AML-193 (cell line): ENCODE measurements around the gene NUDT8.
"Not testable (repeated sequence)": the region's sequence is repeated elsewhere in the genome, so short reads cannot be mapped to it uniquely, and the experiment has no call there.

Source experiments
- DNase-seq, 2 experiments: peaks; one replicate each; lab custom pipeline; 2025; lab: John Stamatoyannopoulos, UW

Gene NUDT8

DNA sequence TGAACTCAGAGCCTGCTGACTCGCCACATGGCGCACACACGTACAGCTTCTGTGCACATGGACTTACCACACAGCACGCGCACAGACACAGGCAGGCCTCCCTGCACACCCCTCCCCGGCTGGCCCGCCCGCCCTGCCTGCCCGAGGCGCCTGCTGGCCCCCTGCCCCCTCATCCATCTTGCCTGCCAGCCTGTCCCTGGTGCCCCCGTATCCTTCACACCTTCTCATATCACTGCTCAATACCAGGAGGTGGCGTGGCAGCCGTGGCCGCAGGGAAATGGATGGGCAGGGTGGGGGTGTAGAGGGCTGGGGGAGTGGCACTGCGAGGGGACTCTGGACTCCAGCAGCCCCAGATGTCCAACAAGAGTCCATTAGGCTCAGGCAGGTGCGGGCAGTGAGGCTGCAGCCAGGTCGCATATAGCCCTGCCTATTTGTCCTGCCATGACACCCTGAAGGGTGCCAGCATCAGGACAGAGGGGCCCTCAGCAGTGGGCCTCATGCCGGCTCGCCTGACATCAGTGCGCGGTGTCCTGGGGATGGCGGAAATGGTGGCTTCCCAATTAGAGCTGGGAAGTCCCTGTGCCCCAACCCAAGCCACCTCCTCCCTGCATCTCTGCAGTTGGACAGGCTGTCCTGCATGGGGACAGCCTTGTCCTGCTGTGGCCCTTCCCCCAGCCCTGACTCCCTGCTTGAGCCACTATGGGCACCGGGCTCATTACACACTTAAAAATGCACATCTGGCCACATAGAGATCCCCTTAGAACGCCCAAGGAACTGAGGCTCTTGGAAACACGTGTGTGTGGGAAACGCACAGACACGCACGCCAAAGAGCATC, 11.8 kb upstream of the NUDT8 start:
- DNase-seq, result no peak

DNA sequence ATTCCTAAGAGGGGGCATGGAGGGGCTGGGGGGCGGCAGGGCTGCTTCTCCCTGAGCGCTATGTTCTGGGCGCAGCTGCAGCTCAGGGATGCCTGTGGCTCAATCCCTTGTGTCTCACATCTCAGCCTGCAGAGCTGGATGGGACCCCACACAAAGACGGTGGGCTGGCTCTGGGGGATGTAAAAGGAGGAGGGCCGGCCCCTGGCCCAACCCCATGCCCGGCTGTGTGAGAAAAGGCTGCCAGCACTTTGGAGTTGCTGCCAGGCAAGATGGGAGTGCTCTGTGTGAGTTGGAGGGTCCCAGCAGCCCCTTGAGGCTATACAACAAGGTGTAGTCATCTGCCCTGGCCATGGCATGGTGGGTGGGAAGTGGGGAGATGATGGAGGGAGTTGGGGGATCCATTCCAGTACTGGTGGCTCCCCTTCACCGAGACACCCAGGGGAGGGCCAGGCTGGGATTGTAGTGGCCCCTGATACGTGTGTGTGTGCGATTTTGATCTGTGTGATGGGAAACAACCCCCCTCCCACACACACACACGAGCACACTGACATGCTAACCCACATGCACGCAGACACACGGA, 11.1 kb upstream of the NUDT8 start:
- DNase-seq, result no peak

GRCh38 chr11:67640021-67640757, 10.5 kb upstream of the NUDT8 start:
- no peak for DNase-seq

- DNase-seq, result no peak
Measured at GRCh38 chr11:67639438-67639859, 9.7 kb upstream of the NUDT8 start, which contains the start of gene TBX10. TSS of gene TBX10 (minus strand) at chr11:67639763. CDS start at chr11:67639472, 291 bp downstream.

DNA sequence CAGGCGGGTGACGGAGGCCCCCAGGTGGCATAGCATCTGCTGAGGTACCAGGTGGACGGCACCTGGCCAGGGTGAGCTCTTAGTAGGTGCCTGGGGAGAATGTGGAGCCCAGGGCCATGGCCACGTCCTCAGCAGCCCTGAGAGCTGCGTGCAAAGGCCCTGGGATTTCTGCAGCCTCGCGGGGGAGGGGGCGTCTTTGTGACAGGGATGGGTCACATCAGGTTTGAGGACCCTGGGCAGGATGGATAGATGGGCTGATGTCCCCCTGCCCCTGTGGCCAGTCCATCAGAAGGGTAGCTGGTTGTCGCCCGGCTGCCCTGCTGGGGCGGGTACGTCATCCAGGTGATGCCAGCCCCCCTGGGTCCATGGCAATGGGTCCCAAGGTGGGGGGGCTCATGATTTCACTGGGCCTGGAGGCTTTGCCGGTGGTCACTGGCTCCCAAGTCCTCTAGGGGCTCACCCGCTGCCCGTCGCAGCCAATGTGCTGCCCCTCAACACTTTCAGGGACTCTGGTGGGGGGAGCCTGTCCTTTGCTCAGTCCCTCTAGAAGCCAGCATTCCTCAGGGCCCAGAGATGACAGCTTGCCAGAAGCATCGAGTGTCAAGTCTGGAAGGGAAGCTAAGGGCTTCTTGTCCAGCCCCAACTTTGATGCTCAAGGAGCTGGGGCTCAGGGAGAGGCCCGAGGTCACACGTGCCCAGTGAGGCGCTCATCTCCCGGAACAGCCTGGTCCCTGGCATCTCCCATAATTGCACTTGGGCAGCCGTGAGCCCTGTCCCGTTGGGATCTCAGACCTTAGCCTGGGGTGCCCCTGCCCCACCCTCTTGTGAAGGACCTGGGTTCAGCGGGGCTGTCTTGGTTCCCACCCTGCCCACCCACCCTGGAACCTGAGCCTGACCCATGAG, 9.0 kb upstream of the NUDT8 start:
- DNase-seq, result no peak

DNA sequence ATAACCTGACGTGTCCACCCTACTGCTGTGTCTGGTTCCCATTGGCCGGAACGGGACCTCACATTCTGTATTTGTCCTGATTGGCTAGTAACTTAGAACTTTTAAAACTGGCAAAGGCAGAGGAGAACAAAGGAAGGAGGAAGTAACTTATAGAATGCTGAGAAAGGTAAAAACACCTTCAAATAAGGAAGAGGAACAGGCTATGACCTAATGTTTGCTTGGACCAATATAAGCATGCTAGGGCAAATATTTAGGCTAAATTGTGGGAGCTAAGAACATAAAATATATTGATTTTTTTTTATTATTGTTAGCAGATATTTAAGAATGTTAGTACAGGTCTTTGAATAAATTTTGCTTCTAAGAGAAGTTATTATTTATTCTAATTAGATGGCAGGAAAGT, 7.7 kb upstream of the NUDT8 start:
- DNase-seq, result not testable (repeated sequence)

DNA sequence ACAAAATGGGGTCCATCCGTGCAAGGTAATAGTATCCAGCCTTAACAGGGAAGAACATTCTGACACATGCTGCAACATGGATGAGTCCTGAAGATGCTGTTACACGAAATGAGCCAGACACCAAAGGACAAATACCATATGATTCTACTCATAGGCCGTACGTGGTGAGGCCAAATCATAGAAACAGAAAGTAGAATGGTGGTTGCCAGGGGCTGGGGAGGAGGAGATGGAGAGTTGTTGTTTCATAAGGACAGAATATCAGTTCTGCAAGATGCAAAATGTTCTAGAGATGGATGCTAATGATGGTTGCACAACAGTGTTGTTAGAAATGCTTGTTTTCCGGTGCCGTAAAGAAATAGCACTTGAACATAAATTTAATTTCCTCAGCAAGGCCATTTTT, 7.2 kb upstream of the NUDT8 start:
- no peak for DNase-seq

DNA sequence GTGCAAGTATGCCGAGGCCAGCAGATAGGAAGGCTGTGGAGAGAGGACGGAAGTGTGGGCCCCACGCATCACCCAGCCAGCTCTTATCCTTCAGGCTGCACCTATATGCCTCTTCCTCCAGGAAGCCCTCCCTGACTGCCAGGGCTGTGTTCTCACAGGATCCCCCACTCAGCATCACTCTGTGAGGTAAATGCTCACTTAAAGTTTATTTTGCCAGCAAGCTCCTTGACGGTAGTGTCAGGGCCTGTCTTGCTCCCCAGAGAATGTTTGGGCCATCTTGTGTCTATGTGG, 5.4 kb upstream of the NUDT8 start:
- DNase-seq, result no peak

- no peak for DNase-seq
Measured at GRCh38 chr11:67634366-67635230, 4.9 kb upstream of the NUDT8 start.

GRCh38 chr11:67633758-67634365, 4.1 kb upstream of the NUDT8 start:
- no peak for DNase-seq

DNA sequence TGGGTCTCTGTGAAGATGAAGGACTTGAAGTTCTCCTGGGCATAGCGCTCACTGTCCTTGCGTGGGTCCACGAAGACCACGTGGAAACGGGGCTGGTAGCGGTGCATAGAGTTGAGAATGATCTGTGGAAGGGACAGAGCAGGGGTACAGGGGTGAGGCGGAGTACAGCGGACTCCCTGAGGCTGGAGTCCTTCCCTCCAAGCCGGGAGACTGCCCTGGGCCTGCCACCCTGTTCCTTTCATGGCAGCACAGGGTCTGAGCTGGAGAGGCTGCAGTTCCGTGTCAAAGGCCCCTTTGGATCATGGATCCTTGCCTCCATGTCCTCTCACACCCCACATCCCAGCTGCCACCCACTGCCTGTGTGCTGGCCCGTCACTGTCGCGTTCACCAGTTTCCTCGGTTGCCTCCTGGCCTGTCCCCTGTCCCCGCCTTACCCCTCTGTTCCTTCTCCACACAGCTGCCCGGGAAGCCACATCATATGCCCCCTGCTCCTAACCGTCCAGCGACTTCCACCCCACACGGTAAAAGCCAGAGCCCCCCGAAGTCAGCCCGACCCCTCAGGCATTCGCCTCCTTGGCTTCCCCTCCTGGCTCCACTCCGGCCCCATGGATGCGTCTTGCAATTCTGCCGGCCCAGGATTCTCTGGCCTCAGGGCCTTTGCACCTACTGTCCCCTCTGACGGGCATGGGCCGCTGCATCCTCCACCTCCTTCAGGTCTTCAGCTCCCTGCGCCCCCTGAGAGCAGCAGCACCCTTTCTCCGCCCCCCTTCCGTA, 3.4 kb upstream of the NUDT8 start:
- no peak for DNase-seq

- DNase-seq, result no peak
Measured at GRCh38 chr11:67632175-67632981, 2.6 kb upstream of the NUDT8 start.

DNA sequence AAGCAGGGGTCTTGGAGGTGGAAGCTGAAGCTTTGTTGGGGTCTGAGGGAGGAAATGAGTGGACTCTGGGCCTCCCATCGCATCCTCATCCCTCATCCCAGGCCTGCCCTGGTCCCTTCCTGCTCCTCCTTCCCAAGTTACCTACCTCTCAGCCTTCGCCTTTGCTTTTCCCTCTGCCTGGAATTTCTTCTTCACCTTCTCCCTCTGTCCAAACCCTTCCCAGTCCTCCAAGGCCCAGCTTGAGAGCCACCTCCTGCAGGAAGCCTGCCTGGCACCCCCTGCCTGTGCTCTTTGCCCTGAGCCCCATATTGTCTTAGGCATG, 2.1 kb upstream of the NUDT8 start:
- DNase-seq, result no peak

GRCh38 chr11:67631411-67631810, 1.7 kb upstream of the NUDT8 start:
- DNase-seq, result no peak

DNA sequence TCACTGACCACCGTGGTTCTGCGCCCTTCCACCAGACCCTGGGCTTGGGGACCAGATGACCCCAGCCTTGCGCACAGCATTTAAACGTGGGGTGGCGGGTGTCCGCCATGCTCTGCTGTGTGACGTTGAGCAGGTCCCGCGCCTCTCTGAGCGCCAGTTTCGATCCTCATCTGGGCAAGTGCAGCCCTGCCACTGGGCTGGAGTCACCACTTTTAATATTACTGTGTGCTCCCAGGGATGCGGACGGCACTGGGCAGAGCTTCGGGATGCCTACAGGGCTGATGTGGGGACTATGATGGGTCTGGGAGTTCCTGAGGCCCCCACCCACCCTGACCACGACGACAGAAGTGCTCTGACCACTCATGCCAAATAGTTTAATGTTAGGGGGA, 1.2 kb upstream of the NUDT8 start:
- DNase-seq, result no peak

- peak; percentile 94 to 96 for DNase-seq
Measured at GRCh38 chr11:67630228-67630942, 648 bp upstream of the NUDT8 start.

DNA sequence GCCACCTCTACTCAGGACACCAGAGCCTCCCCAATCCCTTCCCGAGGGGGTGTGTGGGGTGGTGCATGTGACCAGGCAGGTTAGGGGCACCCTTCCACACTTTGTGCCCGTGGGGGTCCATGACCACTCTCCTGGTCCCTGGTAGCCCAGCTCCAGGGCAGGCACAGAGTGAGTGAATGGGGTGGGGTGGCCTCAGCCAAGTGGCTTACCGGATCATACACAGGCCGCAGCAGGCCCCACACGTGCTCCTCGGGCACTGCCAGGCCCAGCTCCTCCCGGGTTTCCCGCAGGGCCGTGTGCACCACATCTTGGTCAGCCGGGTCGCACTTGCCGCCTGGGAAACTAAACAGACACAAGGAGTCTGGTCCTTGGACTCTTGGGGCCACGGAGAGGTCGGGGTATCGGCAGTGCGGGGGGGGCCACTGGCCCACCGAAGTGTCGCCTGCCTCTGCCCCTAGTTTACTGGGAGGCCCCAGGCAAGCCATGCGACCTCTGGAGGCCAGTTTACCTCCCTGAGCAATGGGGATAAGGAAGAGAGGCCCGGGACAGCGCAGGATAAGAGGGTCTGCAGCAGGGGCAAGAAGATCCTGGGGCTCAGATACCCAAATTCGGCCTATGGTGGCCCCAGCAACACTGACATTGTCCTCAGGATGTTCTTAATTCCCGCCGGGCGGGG, 889 bp downstream of the NUDT8 start:
- no peak for DNase-seq
